Astrocyte of the spinal cord (primary cell): ENCODE measurements around the gene ABHD12.

Experiments used
- DNase-seq: peaks from one replicate; pipeline ENCODE4 v3.0.0; 2011; ENCODE audit warnings: low read depth, low spot score
- H3K4me3 ChIP-seq: 2 replicates; pipeline ENCODE4 v1.5.1; 2011; ENCODE audit warnings: low read depth, mild to moderate bottlenecking, low read length, moderate library complexity
- CTCF ChIP-seq: IDR thresholded peaks from 2 replicates; pipeline ENCODE4 v1.5.1; 2012; ENCODE audit warnings: low read depth, mild to moderate bottlenecking, low read length, inconsistent platforms
- in situ Hi-C: cut with HindIII; loops from 2 replicates; pipeline ENCODE4 v1.10.0; 2017; ENCODE audit warnings: low sequenced_read_pairs

The ABHD12 gene

DNA sequence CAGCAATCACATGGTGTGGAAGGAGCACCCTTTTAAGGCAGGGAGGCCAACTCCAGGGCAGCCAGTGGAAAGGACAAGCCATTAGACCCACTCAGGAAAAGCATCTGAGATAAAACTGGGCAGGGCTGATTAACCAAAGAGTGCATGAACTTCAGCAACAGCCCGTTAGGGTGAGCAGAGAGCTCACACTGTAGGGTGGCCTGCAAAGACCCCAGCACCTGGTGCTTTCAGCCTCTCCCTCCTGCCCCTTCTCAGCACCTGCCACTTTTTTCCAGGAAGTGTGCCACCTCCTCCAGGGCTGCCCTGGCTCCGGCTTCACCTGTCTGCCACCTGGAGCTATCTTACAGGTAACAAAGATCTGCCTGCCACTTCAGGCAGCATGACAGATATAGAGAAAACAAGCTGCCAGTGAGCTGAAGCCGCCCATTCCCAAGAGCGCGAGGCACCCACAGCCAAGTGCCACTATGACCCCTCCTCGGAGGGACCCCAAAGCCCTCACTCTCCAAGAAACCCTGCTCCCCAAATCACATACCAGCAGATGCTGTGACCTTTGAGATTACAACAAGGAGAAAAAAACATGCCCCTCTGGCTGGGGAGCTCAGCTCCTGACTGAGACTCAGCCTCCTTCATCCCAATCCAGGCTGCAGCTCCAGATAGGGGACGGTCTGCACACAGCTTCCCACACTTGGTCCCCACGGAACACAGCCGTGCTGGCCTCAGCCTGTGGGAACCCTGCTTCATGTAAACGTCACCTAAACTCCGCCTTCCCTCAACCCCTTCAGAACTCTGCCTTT is 71.2 kb downstream of the ABHD12 start:
- no peak for TF ChIP-seq CTCF
- H3K4me3 ChIP-seq, result no peak overlapping the region
- in situ Hi-C loops, result no loop called here
- DNase-seq, result no peak

- in situ Hi-C loops, result no loop called here
- TF ChIP-seq CTCF, result no peak
- H3K4me3 ChIP-seq, result no peak overlapping the region
- no peak for DNase-seq
These were observed 72.0 kb downstream of the ABHD12 start for GRCh38 chr20:25318471-25319240.

DNA sequence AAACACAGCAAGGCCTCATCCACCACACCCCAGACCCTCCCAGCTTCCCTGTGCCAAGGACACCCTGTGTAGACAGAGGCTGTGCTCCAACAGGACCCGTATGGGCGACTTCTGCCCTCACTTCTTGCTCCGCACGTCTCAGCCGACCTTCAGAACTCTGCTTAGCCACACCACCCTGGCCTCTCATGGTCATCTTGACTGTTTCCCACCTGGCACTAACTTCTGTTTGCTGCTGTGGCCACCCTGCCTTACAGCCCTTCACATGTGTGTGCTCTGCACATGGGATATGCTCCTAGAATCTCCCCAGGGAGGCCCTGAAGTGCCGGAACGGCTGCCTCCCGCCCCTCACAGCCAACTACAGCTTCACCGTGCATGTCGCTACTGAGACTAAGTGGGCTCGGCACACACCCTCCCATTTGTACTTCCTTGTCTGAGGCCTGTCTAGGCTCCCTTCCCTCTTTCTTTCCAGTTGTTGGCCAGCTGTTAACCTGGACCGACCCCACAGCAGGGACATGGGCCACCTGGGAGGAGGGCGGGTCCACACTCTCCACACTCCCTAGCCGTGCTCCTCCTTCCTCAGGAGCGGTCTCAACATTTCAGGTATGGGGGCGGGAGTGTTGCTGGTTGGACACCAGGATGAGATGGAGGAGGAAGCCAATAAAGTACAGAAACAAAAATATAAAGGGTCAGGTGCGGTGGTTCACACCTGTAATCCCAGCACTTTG is 73.1 kb downstream of the ABHD12 start:
- in situ Hi-C loops, result no loop called here
- TF ChIP-seq CTCF, result no peak
- H3K4me3 ChIP-seq, result no peak overlapping the region
- no peak for DNase-seq

DNA sequence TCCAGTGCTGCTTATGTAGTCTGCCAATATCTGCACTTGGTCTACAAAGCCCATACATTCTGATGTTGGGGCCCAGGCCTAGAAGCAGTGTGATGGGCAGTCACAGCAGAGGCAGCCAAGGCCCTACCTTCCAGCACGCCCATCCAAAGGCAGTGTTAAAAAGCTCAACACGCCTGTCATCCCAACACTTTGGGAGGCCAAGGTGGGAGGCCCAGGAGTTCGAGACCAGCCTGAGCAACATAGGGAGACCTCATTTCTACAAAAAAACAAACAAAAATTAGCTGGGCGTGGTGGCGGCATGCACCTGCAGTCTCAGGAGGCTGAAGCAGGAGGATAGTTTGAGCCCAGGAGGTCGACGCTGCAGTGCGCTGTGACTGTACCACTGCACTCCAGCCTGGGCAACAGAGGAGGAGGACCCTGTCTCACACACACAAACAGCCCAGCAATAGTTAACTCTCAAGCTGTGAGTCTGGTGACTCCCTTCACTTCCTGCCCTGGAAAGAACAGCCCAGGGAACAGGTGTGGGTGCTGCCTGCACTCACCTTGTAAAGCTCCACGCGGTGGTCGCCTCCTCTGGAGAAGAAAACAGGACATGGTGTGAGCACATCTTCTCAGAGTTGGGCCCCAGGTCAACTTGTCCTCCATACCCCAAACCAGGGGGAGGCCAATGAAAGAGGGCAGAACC is 74.0 kb downstream of the ABHD12 start:
- no peak for TF ChIP-seq CTCF
- DNase-seq, result no peak
- in situ Hi-C loops, result no loop called here
- no peak overlapping the region for H3K4me3 ChIP-seq

DNA sequence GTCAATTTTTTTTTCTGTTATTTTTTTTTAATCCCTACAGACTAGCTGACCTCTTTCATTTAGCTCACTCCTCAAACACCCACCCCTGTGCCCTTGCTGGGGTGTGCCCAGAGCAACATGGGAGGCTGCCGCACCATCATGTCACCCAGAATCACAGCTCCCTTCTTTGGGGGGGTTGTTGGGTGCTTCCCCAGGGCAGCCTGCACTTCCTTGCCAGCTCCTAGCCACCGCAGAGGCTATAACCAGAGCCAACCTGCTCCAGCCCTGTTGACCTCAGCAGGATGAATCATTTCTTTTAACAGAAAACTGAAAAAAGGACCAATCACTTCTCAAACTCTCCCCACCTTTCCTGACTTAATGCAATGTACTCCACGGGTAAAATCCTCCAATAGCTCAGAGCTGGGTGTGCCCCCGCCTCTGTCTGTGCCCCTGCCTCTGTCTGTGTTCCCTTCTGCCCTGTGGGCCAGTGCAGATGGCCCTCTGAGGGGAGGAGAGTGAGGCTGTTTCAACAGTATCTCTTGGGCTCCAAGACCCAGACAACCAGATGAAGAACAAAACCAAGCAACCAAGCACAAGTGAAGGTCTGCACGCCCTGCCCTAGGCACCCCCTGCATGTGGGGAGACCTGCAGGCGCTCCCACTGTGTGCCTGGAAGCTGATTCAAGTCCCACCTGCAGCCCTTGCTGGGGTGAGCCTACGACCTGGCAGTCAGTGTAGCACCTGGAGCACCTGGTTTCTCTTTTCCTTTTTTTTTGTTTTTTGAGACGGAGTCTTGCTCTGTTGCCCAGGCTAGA is 75.0 kb downstream of the ABHD12 start:
- no peak overlapping the region for H3K4me3 ChIP-seq
- peak; percentile 48 for DNase-seq
- in situ Hi-C loops, result no loop called here
- TF ChIP-seq CTCF, result no peak
